H9 (cell line): Measurements from ENCODE around the gene ABCA13. TPM values are rescaled to one million over a fixed set of nuclear protein-coding genes. Genes with fewer than 3 reads are reported as not detected.

Experiments
- DNase-seq: peaks from one replicate; pipeline ENCODE4 v3.0.0-alpha.2; 2017
- H2AFZ ChIP-seq: one replicate; pipeline ENCODE4 v1.6.1; 2013; ENCODE audit warnings: mild to moderate bottlenecking, low read length, control low read depth, moderate library complexity
- H2AK5ac ChIP-seq: 2 replicates; pipeline ENCODE4 v1.6.1; 2013; ENCODE audit warnings: low read length, control low read depth, mixed read lengths; ENCODE audit not compliant: insufficient read length
- H2BK120ac ChIP-seq: one replicate; pipeline ENCODE4 v1.6.1; 2013; ENCODE audit warnings: low read depth, mild to moderate bottlenecking, low read length, control low read depth, inconsistent platforms; ENCODE audit not compliant: poor library complexity, severe bottlenecking
- H2BK12ac ChIP-seq: 2 replicates; pipeline ENCODE4 v1.6.1; 2013; ENCODE audit warnings: low read length, control low read depth, mixed read lengths, low read depth; ENCODE audit not compliant: insufficient read length
- H2BK15ac ChIP-seq: 2 replicates; pipeline ENCODE4 v1.6.1; 2013; ENCODE audit warnings: low read depth, low read length, control low read depth
- H2BK20ac ChIP-seq: one replicate; pipeline ENCODE4 v1.6.1; 2013; ENCODE audit warnings: low read depth, mild to moderate bottlenecking, low read length, control low read depth, inconsistent platforms; ENCODE audit not compliant: poor library complexity, severe bottlenecking
- H2BK5ac ChIP-seq: 2 replicates; pipeline ENCODE4 v1.6.1; 2013; ENCODE audit warnings: low read length, control low read depth, mixed read lengths; ENCODE audit not compliant: insufficient read length
- H3K14ac ChIP-seq: 2 replicates; pipeline ENCODE4 v1.6.1; 2013; ENCODE audit warnings: low read length, control low read depth; ENCODE audit not compliant: insufficient read depth
- H3K18ac ChIP-seq: 2 replicates; pipeline ENCODE4 v1.6.1; 2013; ENCODE audit warnings: low read depth, mild to moderate bottlenecking, mixed read lengths, low read length, control low read depth; ENCODE audit not compliant: insufficient read length
- H3K23ac ChIP-seq: 2 replicates; pipeline ENCODE4 v1.6.1; 2013; ENCODE audit warnings: low read length, control low read depth, mixed read lengths, low read depth; ENCODE audit not compliant: insufficient read length
- H3K23me2 ChIP-seq: 2 replicates; pipeline ENCODE4 v1.6.1; 2013; ENCODE audit warnings: low read depth, mild to moderate bottlenecking, mixed read lengths, low read length, control low read depth; ENCODE audit not compliant: insufficient read length, poor library complexity, severe bottlenecking
- H3K27ac ChIP-seq: 2 replicates; pipeline ENCODE4 v1.5.1; 2013; ENCODE audit warnings: low read length, control low read depth, mixed read lengths, low read depth; ENCODE audit not compliant: insufficient read length
- H3K27me3 ChIP-seq: 2 replicates; pipeline ENCODE4 v1.6.1; 2013; ENCODE audit warnings: low read length, control low read depth, inconsistent platforms; ENCODE audit not compliant: insufficient read depth
- H3K4ac ChIP-seq: 2 replicates; pipeline ENCODE4 v1.6.1; 2013; ENCODE audit warnings: low read depth, mild to moderate bottlenecking, control low read depth, inconsistent platforms, low read length, moderate library complexity
- H3K4me1 ChIP-seq: 2 replicates; pipeline ENCODE4 v1.6.1; 2013; ENCODE audit warnings: low read length, control low read depth, inconsistent platforms; ENCODE audit not compliant: insufficient read depth
- H3K4me2 ChIP-seq: 2 replicates; pipeline ENCODE4 v1.6.1; 2013; ENCODE audit warnings: low read length, control low read depth, mixed read lengths; ENCODE audit not compliant: insufficient read length, insufficient read depth
- H3K56ac ChIP-seq: 2 replicates; pipeline ENCODE4 v1.6.1; 2013; ENCODE audit warnings: low read depth, mild to moderate bottlenecking, mixed read lengths, low read length, control low read depth; ENCODE audit not compliant: insufficient read length
- H3K79me1 ChIP-seq: 2 replicates; pipeline ENCODE4 v1.6.1; 2013; ENCODE audit warnings: low read depth, mild to moderate bottlenecking, moderate library complexity, low read length, control low read depth, inconsistent platforms; ENCODE audit not compliant: insufficient read depth, poor library complexity, severe bottlenecking
- H3K79me2 ChIP-seq: 2 replicates; pipeline ENCODE4 v1.6.1; 2013; ENCODE audit warnings: low read length, control low read depth, inconsistent platforms; ENCODE audit not compliant: insufficient read depth
- H3K9ac ChIP-seq: 2 replicates; pipeline ENCODE4 v1.6.1; 2013; ENCODE audit warnings: low read length, control low read depth, mixed read lengths; ENCODE audit not compliant: insufficient read length; ENCODE audit errors: extremely low read depth
- H3K9me3 ChIP-seq: one replicate; pipeline ENCODE4 v1.6.1; 2013; ENCODE audit warnings: low read depth, low read length, inconsistent platforms; ENCODE audit not compliant: control insufficient read depth
- H3T11ph ChIP-seq: one replicate; pipeline ENCODE4 v1.6.1; 2013; ENCODE audit warnings: mild to moderate bottlenecking, low read length, control low read depth, inconsistent platforms
- H4K20me1 ChIP-seq: one replicate; pipeline ENCODE4 v1.6.1; 2013; ENCODE audit not compliant: control insufficient read depth, insufficient read length, insufficient read depth
- H4K5ac ChIP-seq: 2 replicates; pipeline ENCODE4 v1.6.1; 2013; ENCODE audit warnings: low read depth, mild to moderate bottlenecking, mixed read lengths, low read length, control low read depth; ENCODE audit not compliant: insufficient read length
- H4K8ac ChIP-seq: replicated peaks from 2 replicates; pipeline ENCODE4 v1.6.1; 2013; ENCODE audit warnings: low read length, control low read depth, mixed read lengths, low read depth; ENCODE audit not compliant: insufficient read length
- H4K91ac ChIP-seq: 2 replicates; pipeline ENCODE4 v1.6.1; 2013; ENCODE audit warnings: low read depth, mild to moderate bottlenecking, moderate library complexity, mixed read lengths, low read length, control low read depth; ENCODE audit not compliant: insufficient read length
- H3K27ac Mint-ChIP-seq, 3 experiments: 2 replicates in 2 of 3; 3 replicates in 1 of 3; pipeline ENCODE4 v1.8.0; 2020 to 2021; ENCODE audit warnings: mixed read lengths in 3 of 3, mild to moderate bottlenecking in 1 of 3, moderate library complexity in 1 of 3
- H3K27me3 Mint-ChIP-seq: 2 replicates; pipeline ENCODE4 v1.8.0; 2021; ENCODE audit warnings: low read depth, mild to moderate bottlenecking, moderate library complexity, mixed read lengths
- H3K36me3 Mint-ChIP-seq, 3 experiments: 2 replicates in 2 of 3; 3 replicates in 1 of 3; pipeline ENCODE4 v1.8.0; 2020 to 2021; ENCODE audit warnings: low read depth in 3 of 3, mixed read lengths in 3 of 3; ENCODE audit not compliant: insufficient read depth in 1 of 3
- H3K4me1 Mint-ChIP-seq, 2 experiments: 2 replicates each; pipeline ENCODE4 v1.8.0; 2020; ENCODE audit warnings: mixed read lengths in 2 of 2
- H3K4me3 Mint-ChIP-seq, 2 experiments: 2 replicates in 1 of 2; 3 replicates in 1 of 2; pipeline ENCODE4 v1.8.0; 2020 to 2021; ENCODE audit warnings: mild to moderate bottlenecking in 2 of 2, mixed read lengths in 2 of 2, moderate library complexity in 1 of 2
- H3K9me3 Mint-ChIP-seq, 2 experiments: 2 replicates in 1 of 2; 3 replicates in 1 of 2; pipeline ENCODE4 v1.8.0; 2020; ENCODE audit warnings: mild to moderate bottlenecking in 2 of 2, mixed read lengths in 2 of 2, moderate library complexity in 1 of 2
- WGBS: extraction: QIAGEN DNeasy Blood & Tissue Kit; methylation state at CpG from one replicate; pipeline ENCODE4 v1.1.7; 2013; ENCODE audit warnings: missing lambda C conversion rate, low lambda C conversion rate, mixed read lengths; ENCODE audit not compliant: insufficient read length; ENCODE audit errors: extremely low coverage; 5-methylcytosine and 5-hydroxymethylcytosine counted together
- total RNA-seq: library from RNA; stranded (reverse); gene quantifications from 2 replicates; pipeline ENCODE4 v1.2.1, GENCODE V29; 2021
- TF ChIP-seq, protein P1 (sequence below): fragments of 200-600 bp; sonication (generic); conservative IDR thresholded peaks from 3 replicates; pipeline ENCODE4 v1.8.0; 2021; ENCODE audit warnings: antibody characterized with exemption, mild to moderate bottlenecking

The ABCA13 gene
- total RNA-seq, 1 experiment from 2014 or later = 0.11 TPM

DNA sequence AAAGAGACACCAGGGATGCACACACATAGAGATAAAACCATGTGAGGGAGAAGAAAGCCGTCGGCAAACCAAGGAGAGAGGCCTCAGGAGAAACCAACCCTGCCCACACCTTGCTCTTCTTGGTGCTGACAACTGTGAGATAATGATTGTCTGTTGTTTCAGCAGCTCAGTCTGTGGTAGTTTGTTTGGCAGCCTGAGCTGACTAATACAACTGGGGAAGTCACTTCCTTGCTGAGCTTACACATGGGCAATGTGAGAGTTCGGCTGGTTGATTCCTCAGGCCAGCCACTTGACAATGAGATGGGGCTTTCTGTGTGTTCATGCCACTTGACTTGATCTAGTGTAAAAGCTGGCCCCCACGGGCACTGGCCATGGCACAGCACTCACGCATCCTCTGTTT, 271.8 kb downstream of the ABCA13 start:
- no peak overlapping the region for H2AK5ac ChIP-seq
- no peaks in the 10 kb centered on the region for H3K27me3 ChIP-seq
- Mint-ChIP-seq H3K27me3 (no peaks in the 10 kb centered on the region; the same call in 1 of the 2 replicates), H3K4me3 (no peak overlapping the region), H3K9me3 (no peaks in the 10 kb centered on the region; a peak in 1 of 5 replicates), H3K36me3 (no peaks in the 10 kb centered on the region), H3K27ac (no peak overlapping the region), H3K4me1 (no peaks in the 10 kb centered on the region)
- no peak overlapping the region for H3K4ac ChIP-seq
- H3K4me1 ChIP-seq = no peaks in the 10 kb centered on the region
- TF ChIP-seq, protein P1, sequence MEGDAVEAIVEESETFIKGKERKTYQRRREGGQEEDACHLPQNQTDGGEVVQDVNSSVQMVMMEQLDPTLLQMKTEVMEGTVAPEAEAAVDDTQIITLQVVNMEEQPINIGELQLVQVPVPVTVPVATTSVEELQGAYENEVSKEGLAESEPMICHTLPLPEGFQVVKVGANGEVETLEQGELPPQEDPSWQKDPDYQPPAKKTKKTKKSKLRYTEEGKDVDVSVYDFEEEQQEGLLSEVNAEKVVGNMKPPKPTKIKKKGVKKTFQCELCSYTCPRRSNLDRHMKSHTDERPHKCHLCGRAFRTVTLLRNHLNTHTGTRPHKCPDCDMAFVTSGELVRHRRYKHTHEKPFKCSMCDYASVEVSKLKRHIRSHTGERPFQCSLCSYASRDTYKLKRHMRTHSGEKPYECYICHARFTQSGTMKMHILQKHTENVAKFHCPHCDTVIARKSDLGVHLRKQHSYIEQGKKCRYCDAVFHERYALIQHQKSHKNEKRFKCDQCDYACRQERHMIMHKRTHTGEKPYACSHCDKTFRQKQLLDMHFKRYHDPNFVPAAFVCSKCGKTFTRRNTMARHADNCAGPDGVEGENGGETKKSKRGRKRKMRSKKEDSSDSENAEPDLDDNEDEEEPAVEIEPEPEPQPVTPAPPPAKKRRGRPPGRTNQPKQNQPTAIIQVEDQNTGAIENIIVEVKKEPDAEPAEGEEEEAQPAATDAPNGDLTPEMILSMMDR = no peak
- no peak overlapping the region for H3K4me2 ChIP-seq
- no peak overlapping the region for H3K18ac ChIP-seq
- no peak for DNase-seq
- H3K27ac ChIP-seq = no peak overlapping the region
- H2BK120ac ChIP-seq = no peak overlapping the region
- H3K23ac ChIP-seq = no peak overlapping the region
- H3K14ac ChIP-seq = no peak overlapping the region
- H2BK5ac ChIP-seq = no peak overlapping the region
- H3K9me3 ChIP-seq = no peaks in the 10 kb centered on the region
- H2BK12ac ChIP-seq = no peak overlapping the region
- H3K23me2 ChIP-seq = no peaks in the 10 kb centered on the region
- no peak overlapping the region for H2BK15ac ChIP-seq
- no peak overlapping the region for H3K9ac ChIP-seq
- H4K5ac ChIP-seq = no peak overlapping the region
- H3K56ac ChIP-seq = no peak overlapping the region
- H3K79me1 ChIP-seq = no peaks in the 10 kb centered on the region
- WGBS = no CpG with 5 or more reads among the region's 5 CpGs
- H3K79me2 ChIP-seq = no peaks in the 10 kb centered on the region
- H2BK20ac ChIP-seq = no peak overlapping the region
- H2AFZ ChIP-seq = no peak overlapping the region
- H4K20me1 ChIP-seq = no peaks in the 10 kb centered on the region
- no peak overlapping the region for H4K8ac ChIP-seq
- H3T11ph ChIP-seq = no peak overlapping the region
- no peak overlapping the region for H4K91ac ChIP-seq
